Activated CD8-positive, alpha-beta T cell treated with anti-CD3 and anti-CD28 coated beads for 36 hours (primary cell): ENCODE measurements around the gene KCNH2. TPM values are rescaled to one million over a fixed set of nuclear protein-coding genes. Genes with fewer than 3 reads are reported as not detected.
"Not testable (repeated sequence)": the region's sequence is repeated elsewhere in the genome, so short reads cannot be mapped to it uniquely, and the experiment has no call there.

Experiments used
- ATAC-seq: fragments of 200-7000 bp; cut with Tn5 transposase; one replicate; pipeline ENCODE4 v1.10.0; 2021; ENCODE audit warnings: mild to moderate bottlenecking, moderate library complexity
- CTCF ChIA-PET: fragments of 350-600 bp; sonication (Branson Sonifier 250); formaldehyde crosslinking; loops from one replicate; lab custom pipeline; 2021; ENCODE audit warnings: antibody characterized with exemption; lab: Charles Lee
- POLR2A ChIA-PET: fragments of 350-600 bp; sonication (Branson Sonifier 250); formaldehyde crosslinking; loops from one replicate; lab custom pipeline; 2021; ENCODE audit warnings: antibody characterized with exemption; lab: Charles Lee
- DNase-seq: peaks from one replicate; pipeline ENCODE4 v3.0.0-alpha.2; 2020
- H3K27ac Mint-ChIP-seq: one replicate; pipeline ENCODE4 v1.8.0; 2021; ENCODE audit warnings: mild to moderate bottlenecking, mixed read lengths
- H3K27me3 Mint-ChIP-seq: one replicate; pipeline ENCODE4 v1.8.0; 2021; ENCODE audit warnings: mixed read lengths
- H3K36me3 Mint-ChIP-seq: one replicate; pipeline ENCODE4 v1.8.0; 2021; ENCODE audit warnings: low read depth, mixed read lengths
- H3K4me1 Mint-ChIP-seq: one replicate; pipeline ENCODE4 v1.8.0; 2021; ENCODE audit warnings: low read depth, mixed read lengths
- H3K4me3 Mint-ChIP-seq: one replicate; pipeline ENCODE4 v1.8.0; 2021; ENCODE audit warnings: mild to moderate bottlenecking, moderate library complexity, mixed read lengths
- H3K9me3 Mint-ChIP-seq: one replicate; pipeline ENCODE4 v1.8.0; 2021; ENCODE audit warnings: mixed read lengths
- intact Hi-C: fragments of 100-400 bp; cut with micrococcal nuclease; formaldehyde crosslinking; loops from one replicate; pipeline ENCODE4 v1.10.0; 2022
- total RNA-seq, 2 experiments: library from RNA; stranded (reverse); gene quantifications; one replicate each; pipeline ENCODE4 v1.2.3, GENCODE V29; 2021
- TF ChIP-seq, protein P1 (sequence below): fragments of 200-600 bp; IDR thresholded peaks from one replicate; pipeline ENCODE4 v1.8.0; 2022; ENCODE audit warnings: antibody characterized with exemption, mild to moderate bottlenecking

The KCNH2 gene
- total RNA-seq, 2 experiments from 2014 or later = 0.23 to 0.29 TPM

DNA sequence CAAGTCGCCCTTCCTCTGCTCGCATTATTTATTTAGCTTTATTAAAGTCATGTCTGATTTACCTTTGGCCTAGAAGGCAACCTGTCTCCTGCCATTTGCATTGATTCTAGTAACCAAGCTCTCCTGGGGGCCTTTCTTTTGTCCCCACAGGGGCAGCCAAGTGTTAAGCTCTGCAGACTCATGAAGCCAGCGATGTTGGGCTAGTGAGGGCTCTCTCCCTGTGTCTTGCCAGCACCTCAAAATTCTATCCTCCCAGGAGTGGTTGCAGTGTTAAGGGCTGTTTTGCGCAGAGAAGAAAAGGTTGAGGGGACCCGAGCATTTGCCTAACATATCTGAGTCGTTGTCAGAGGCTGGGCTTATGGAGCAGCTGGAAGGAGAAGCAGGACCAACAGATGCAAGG, 63.9 kb downstream of the KCNH2 start:
- no peak for DNase-seq
- CTCF ChIA-PET = interaction anchor here (1.8 kb wide), 1 partner anchor 16 kb away, joined by 7 read pairs; no protein-coding TSS in a partner anchor
- no peak for ATAC-seq

DNA sequence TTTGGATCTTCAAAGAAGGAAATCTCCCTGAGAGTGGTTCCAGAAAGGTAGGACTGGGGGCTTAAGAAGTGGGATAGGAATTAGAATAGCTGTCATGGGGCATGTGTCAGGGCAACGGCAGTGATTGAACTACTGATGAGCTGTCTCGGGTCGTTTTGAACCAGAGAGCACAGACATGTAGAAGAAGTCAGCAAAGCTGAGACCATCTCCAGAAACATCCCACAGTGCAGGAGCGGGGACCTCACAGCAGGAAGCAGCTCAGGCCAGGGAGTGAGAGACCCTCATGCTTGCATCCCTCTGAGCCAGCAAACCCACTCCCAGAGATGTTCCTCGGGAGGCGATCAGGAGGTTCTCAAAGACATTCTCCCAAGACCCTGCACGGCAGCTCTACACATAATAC, 65.7 kb downstream of the KCNH2 start:
- intact Hi-C loops = no loop called here
- no peak for DNase-seq
- peaks cover 9% of the 10 kb centered on the region for H3K27me3 Mint-ChIP-seq
- CTCF ChIA-PET = interaction anchor here (1.1 to 3.5 kb wide), 6 partner anchors 10 to 134 kb away, joined by 3 to 23 read pairs (median 4); no protein-coding TSS in a partner anchor
- H3K9me3 Mint-ChIP-seq = no peaks in the 10 kb centered on the region
- ATAC-seq = no peak
- POLR2A ChIA-PET = interaction anchor here (1.1 kb wide), 1 partner anchor 130 kb away, joined by 3 read pairs; no protein-coding TSS in a partner anchor
- H3K36me3 Mint-ChIP-seq = no peaks in the 10 kb centered on the region
- peaks cover 8% of the 10 kb centered on the region for H3K4me1 Mint-ChIP-seq
- no peak overlapping the region for H3K27ac Mint-ChIP-seq
- H3K4me3 Mint-ChIP-seq = no peak overlapping the region
- TF ChIP-seq, protein P1, sequence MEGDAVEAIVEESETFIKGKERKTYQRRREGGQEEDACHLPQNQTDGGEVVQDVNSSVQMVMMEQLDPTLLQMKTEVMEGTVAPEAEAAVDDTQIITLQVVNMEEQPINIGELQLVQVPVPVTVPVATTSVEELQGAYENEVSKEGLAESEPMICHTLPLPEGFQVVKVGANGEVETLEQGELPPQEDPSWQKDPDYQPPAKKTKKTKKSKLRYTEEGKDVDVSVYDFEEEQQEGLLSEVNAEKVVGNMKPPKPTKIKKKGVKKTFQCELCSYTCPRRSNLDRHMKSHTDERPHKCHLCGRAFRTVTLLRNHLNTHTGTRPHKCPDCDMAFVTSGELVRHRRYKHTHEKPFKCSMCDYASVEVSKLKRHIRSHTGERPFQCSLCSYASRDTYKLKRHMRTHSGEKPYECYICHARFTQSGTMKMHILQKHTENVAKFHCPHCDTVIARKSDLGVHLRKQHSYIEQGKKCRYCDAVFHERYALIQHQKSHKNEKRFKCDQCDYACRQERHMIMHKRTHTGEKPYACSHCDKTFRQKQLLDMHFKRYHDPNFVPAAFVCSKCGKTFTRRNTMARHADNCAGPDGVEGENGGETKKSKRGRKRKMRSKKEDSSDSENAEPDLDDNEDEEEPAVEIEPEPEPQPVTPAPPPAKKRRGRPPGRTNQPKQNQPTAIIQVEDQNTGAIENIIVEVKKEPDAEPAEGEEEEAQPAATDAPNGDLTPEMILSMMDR = no peak

More for the DNA sequence above, 63.9 kb downstream of the KCNH2 start:
- TF ChIP-seq, protein P1 = no peak
- POLR2A ChIA-PET = no interaction called here
- Mint-ChIP-seq H3K4me3 (no peak overlapping the region), H3K36me3 (no peaks in the 10 kb centered on the region), H3K27ac (no peak overlapping the region), H3K9me3 (no peaks in the 10 kb centered on the region), H3K4me1 (peaks cover 4% of the 10 kb centered on the region), H3K27me3 (peaks cover 12% of the 10 kb centered on the region)
- intact Hi-C loops = no loop called here

DNA sequence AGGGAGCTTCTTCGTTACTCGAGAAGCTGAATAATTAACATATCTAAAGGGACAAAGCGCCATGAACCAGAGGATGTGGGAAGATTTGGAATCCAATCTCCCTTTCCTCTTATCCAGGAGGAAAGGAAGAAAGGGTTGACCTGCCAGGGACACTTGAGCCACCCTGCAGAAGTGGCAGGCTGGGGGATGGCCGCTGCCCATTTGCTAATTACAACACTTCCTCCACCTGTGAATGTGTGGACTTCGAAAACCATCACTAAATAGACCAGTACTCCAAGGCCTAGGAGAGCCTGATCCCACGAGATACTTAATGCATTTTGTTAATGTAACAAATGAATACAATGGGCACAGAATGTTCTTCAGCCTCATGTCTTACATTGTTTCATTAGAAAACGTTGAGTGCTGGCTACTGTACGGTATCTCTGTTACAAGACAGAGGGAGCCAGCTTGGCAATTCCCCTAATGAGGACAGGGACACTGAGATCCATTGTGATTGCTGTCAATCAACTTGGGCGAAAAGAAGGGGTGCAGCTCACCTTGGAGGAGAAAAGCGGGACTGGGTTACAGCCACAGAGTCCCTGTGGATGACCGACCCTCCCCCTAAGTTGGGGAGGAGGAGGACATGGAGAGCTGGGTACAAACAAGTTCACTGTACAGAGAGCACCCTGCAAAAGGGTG, 66.4 kb downstream of the KCNH2 start:
- DNase-seq = no peak
- intact Hi-C loops = no loop called here
- CTCF ChIA-PET = interaction anchor here (1.1 to 3.5 kb wide), 5 partner anchors 9 to 133 kb away, joined by 3 to 23 read pairs (median 6); no protein-coding TSS in a partner anchor
- Mint-ChIP-seq H3K27ac (no peak overlapping the region), H3K36me3 (no peaks in the 10 kb centered on the region), H3K27me3 (peaks cover 6% of the 10 kb centered on the region), H3K4me3 (no peak overlapping the region), H3K9me3 (no peaks in the 10 kb centered on the region), H3K4me1 (peaks cover 8% of the 10 kb centered on the region)
- POLR2A ChIA-PET = no interaction called here
- TF ChIP-seq, protein P1 = no peak
- no peak for ATAC-seq

DNA sequence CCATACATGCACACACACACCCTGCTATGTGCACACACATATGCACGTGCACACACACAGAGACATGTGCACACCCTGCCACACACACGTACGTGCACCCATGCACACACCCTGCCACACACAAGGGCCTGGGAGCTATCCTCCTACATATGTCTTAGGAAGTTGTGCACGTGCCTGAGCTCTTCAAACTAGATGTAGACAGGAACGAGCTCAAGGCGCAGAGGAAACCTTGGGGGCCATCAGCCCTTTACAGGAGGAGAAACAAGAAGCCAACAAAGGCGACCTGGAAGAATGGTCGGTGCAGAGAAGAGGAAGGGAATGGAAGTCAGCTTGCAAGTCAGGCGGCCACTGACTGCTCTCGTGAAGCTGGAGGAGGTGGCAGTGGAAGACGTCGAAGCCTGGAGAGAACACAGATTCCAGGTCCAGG, 67.1 kb downstream of the KCNH2 start:
- H3K27ac Mint-ChIP-seq = no peak overlapping the region
- no peaks in the 10 kb centered on the region for H3K9me3 Mint-ChIP-seq
- peaks cover 6% of the 10 kb centered on the region for H3K27me3 Mint-ChIP-seq
- H3K36me3 Mint-ChIP-seq = no peaks in the 10 kb centered on the region
- H3K4me3 Mint-ChIP-seq = no peak overlapping the region
- intact Hi-C loops = no loop called here
- TF ChIP-seq, protein P1 = no peak
- ATAC-seq (no peak), DNase-seq (no peak)
- CTCF ChIA-PET = interaction anchor here (0.7 to 3.5 kb wide), 3 partner anchors 13 to 51 kb away, joined by 3 to 23 read pairs (median 8); no protein-coding TSS in a partner anchor
- POLR2A ChIA-PET = no interaction called here
- H3K4me1 Mint-ChIP-seq = peaks cover 8% of the 10 kb centered on the region

DNA sequence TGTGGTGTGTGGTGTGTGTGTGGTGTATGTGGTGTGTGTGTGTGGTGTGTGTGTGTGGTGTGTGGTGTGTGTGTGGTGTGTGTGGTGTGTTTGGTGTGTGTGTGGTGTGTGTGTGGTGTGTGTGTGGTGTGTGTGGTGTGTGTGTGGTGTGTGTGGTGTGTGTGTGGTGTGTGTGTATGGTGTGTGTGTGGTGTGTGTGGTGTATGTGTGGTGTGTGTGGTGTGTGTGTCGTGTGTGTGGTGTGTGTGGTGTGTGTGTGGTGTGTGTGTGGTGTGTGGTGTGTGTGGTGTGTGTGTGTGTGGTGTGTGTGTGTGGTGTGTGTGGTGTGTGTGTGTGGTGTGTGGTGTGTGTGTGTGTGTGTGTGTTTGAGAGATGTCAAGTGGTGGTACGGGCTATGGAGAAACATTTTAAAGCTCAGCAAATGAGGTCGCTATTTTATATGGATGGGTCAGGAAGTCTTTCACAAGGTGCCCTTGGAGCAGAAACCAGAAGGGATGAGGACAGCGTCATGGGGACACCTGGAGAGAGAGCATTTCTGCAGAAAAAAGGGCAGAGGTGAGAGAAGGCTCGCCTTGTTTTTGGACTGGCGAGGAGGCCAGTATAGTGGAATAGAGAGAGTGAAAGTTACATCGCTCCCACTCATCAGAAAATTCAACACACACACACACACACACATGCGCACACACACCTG, 67.7 kb downstream of the KCNH2 start:
- H3K27ac Mint-ChIP-seq, DNase-seq, H3K9me3 Mint-ChIP-seq, H3K4me1 Mint-ChIP-seq, ATAC-seq, H3K4me3 Mint-ChIP-seq, H3K36me3 Mint-ChIP-seq, POLR2A ChIA-PET, intact Hi-C loops: not testable (repeated sequence)
- CTCF ChIA-PET = interaction anchor here (0.7 to 3.5 kb wide), 2 partner anchors 12 to 21 kb away, joined by 3 to 23 read pairs; no protein-coding TSS in a partner anchor
- peaks cover 11% of the 10 kb centered on the region for H3K27me3 Mint-ChIP-seq
